Hematopoietic multipotent progenitor cell treated with erythropoietin and hydrocortisone succinate and interleukin-3 and kit ligand, for 15 days (in vitro differentiated cells): ENCODE data around the gene RHPN2.
A peak's percentile ranks its signal among the peaks of the same experiment; 100 is the strongest.
"Not testable (repeated sequence)": the region's sequence is repeated elsewhere in the genome, so short reads cannot be mapped to it uniquely, and the experiment has no call there.

Experiments
- DNase-seq: peaks from one replicate; pipeline ENCODE4 v3.0.0-alpha.2; 2015; ENCODE audit warnings: low spot score

The RHPN2 gene

GRCh38 chr19:32971715-32972540 lies 92.8 kb downstream of the RHPN2 start, which contains the start of the genes CEP89 and FAAP24:
Gene CEP89, minus strand, starts transcription at chr19:32971958. Its CDS starts 84 bp downstream, at chr19:32971874.
Gene FAAP24, plus strand, starts transcription at chr19:32972242. Its CDS starts 955 bp downstream, at chr19:32973197.
- peak; percentile 99 for DNase-seq

- DNase-seq = no peak
Observed at GRCh38 chr19:32971012-32971595, 93.6 kb downstream of the RHPN2 start.

- no peak for DNase-seq
Observed at GRCh38 chr19:32969549-32969948, 95.1 kb downstream of the RHPN2 start.

GRCh38 chr19:32966750-32967149 lies 97.9 kb downstream of the RHPN2 start:
- DNase-seq = no peak

- no peak for DNase-seq
Observed at GRCh38 chr19:32945260-32945659, 119.4 kb downstream of the RHPN2 start.

GRCh38 chr19:32941273-32941672 lies 123.4 kb downstream of the RHPN2 start:
- DNase-seq = not testable (repeated sequence)

GRCh38 chr19:32936065-32936464 lies 128.6 kb downstream of the RHPN2 start:
- no peak for DNase-seq

GRCh38 chr19:32935629-32936028 lies 129.1 kb downstream of the RHPN2 start:
- no peak for DNase-seq

- DNase-seq = no peak
Observed at GRCh38 chr19:32933571-32933970, 131.1 kb downstream of the RHPN2 start.

- no peak for DNase-seq
Observed at GRCh38 chr19:32930567-32930966, 134.1 kb downstream of the RHPN2 start.

- no peak for DNase-seq
Observed at GRCh38 chr19:32928806-32929205, 135.9 kb downstream of the RHPN2 start.
